Sigmoid colon (tissue), 7 donors: ENCODE measurements around the gene ENAH. TPM values are rescaled to one million over a fixed set of nuclear protein-coding genes. Genes with fewer than 3 reads are reported as not detected.
A peak's percentile ranks its signal among the peaks of the same experiment; 100 is the strongest.

Experiments
- DNase-seq: peaks from one replicate; pipeline ENCODE4 v3.0.0-alpha.2; 2019
- H3K27ac ChIP-seq, 4 donors: fragments of 200-600 bp; sonication (generic); one replicate each; pipeline ENCODE4 v1.5.1; 2016 to 2019; ENCODE audit warnings: mild to moderate bottlenecking in 1 of 4
- H3K27me3 ChIP-seq, 3 donors: fragments of 200-600 bp; sonication (generic); one replicate each; pipeline ENCODE4 v1.5.1; 2019; ENCODE audit warnings: mild to moderate bottlenecking in 1 of 3
- H3K36me3 ChIP-seq, 4 donors: fragments of 200-600 bp; sonication (generic); one replicate each; pipeline ENCODE4 v1.5.1; 2016 to 2019
- H3K4me1 ChIP-seq, 4 donors: fragments of 200-600 bp; sonication (generic); one replicate each; pipeline ENCODE4 v1.5.1; 2017 to 2019
- H3K4me3 ChIP-seq, 4 donors: fragments of 200-600 bp; sonication (generic); one replicate each; pipeline ENCODE4 v1.5.1; 2017 to 2019; ENCODE audit warnings: mild to moderate bottlenecking in 2 of 4, moderate library complexity in 1 of 4
- H3K9me3 ChIP-seq, 4 donors: fragments of 200-600 bp in 3 of 4; sonication (generic) in 3 of 4; one replicate each; pipeline versions ENCODE4 v1.5.1 to v1.6.1; 2013 to 2019
- CTCF ChIP-seq, 4 experiments: fragments of 450-650 bp in 3 of 4; fragments of 200-600 bp in 1 of 4; IDR thresholded peaks; one replicate each; pipeline ENCODE4 v1.5.1; 2016 to 2019; ENCODE audit warnings: antibody characterized with exemption in 4 of 4, mild to moderate bottlenecking in 3 of 4, moderate library complexity in 2 of 4
- EP300 ChIP-seq, 4 donors: sonication (generic); formaldehyde crosslinking; IDR thresholded peaks; one replicate each; pipeline ENCODE4 v1.6.1; 2017; ENCODE audit warnings: antibody characterized with exemption in 4 of 4
- POLR2A ChIP-seq, 2 donors: fragments of 450-650 bp; IDR thresholded peaks; one replicate each; pipeline ENCODE4 v1.6.1; 2016; ENCODE audit warnings: antibody characterized with exemption in 2 of 2, mild to moderate bottlenecking in 2 of 2, moderate library complexity in 2 of 2
- POLR2AphosphoS5 ChIP-seq, 4 donors: sonication (generic); formaldehyde crosslinking; IDR thresholded peaks; one replicate each; pipeline ENCODE4 v1.6.1; 2017; ENCODE audit warnings: antibody characterized with exemption in 4 of 4
- WGBS, 2 donors: extraction: QIAGEN DNeasy Blood & Tissue Kit; methylation state at CpG; one replicate each; pipeline ENCODE4 v1.1.7; 2013; 5-methylcytosine and 5-hydroxymethylcytosine counted together
- intact Hi-C: fragments of 100-400 bp; cut with DNase I; formaldehyde crosslinking; loops from one replicate; pipeline ENCODE4 v1.15.1; 2023
- polyA plus RNA-seq, 3 donors: library from polyadenylated mRNA; stranded (reverse); fragments of 200-250 nt; gene quantifications; one replicate each; pipeline ENCODE4 v1.2.3, GENCODE V29; 2013
- total RNA-seq, 4 donors: library from RNA; depleted of rRNA; stranded (reverse); fragments of >200 nt; gene quantifications; one replicate each; pipeline ENCODE4 v1.1.0, GENCODE V29; 2016
- donor health status: healthy with polysubstance abuse.
- donor health status: Bipolar disorder and iron deficiency.
- donor health status: healthy.

Gene ENAH
- total and polyA plus RNA-seq, 7 donors = 9.6 to 197 (median 92.2) TPM

- no peaks in the 10 kb centered on the region for H3K36me3 ChIP-seq
- H3K9me3 ChIP-seq = no peaks in the 10 kb centered on the region
- intact Hi-C loops = no loop called here
- WGBS, 2 donors = 86 to 89% methylated on average over 2 of the region's 2 CpGs
- H3K27ac ChIP-seq = no peak overlapping the region
- H3K4me3 ChIP-seq = no peak overlapping the region
- peak; percentile 32 for DNase-seq
- no peaks in the 10 kb centered on the region for H3K27me3 ChIP-seq
- TF ChIP-seq EP300 (IDR thresholded peaks at IDR 0.05) = no peak
- TF ChIP-seq POLR2AphosphoS5 (IDR thresholded peaks at IDR 0.05) = peak in 1 of 4 donors; percentile 5
- TF ChIP-seq POLR2A (IDR thresholded peaks at IDR 0.05) = no peak
- TF ChIP-seq CTCF (IDR thresholded peaks at IDR 0.05) = no peak
- peaks cover 0 to 52% (median 34%) of the 10 kb centered on the region in 4 donors for H3K4me1 ChIP-seq
These were observed 166.1 kb downstream of the ENAH start for GRCh38 chr1:225486856-225487255.

- peak; percentile 32 for DNase-seq
- intact Hi-C loops = no loop called here
- Histone ChIP-seq H3K4me3 (no peak overlapping the region), H3K27me3 (no peaks in the 10 kb centered on the region), H3K4me1 (peaks cover 0 to 60% (median 42%) of the 10 kb centered on the region in 4 donors), H3K36me3 (no peaks in the 10 kb centered on the region), H3K27ac (peak overlapping the region in 1 of 4 donors; percentile 82), H3K9me3 (no peaks in the 10 kb centered on the region)
- 94 to 95% methylated on average over 6 of the region's 6 CpGs for WGBS, 2 donors
- no peak for TF ChIP-seq POLR2A (IDR thresholded peaks at IDR 0.05)
- no peak for TF ChIP-seq POLR2AphosphoS5 (IDR thresholded peaks at IDR 0.05)
- no peak for TF ChIP-seq CTCF (IDR thresholded peaks at IDR 0.05)
- TF ChIP-seq EP300 (IDR thresholded peaks at IDR 0.05) = no peak
These were observed 166.9 kb downstream of the ENAH start for GRCh38 chr1:225485991-225486530.

GRCh38 chr1:225485226-225485625, 167.7 kb downstream of the ENAH start:
- Histone ChIP-seq H3K27ac (peak overlapping the region in 3 of 4 donors; percentile 61 to 82 (median 68)), H3K4me1 (peaks cover 0 to 64% (median 43%) of the 10 kb centered on the region in 4 donors), H3K27me3 (no peaks in the 10 kb centered on the region), H3K9me3 (no peaks in the 10 kb centered on the region), H3K36me3 (no peaks in the 10 kb centered on the region), H3K4me3 (no peak overlapping the region)
- intact Hi-C loops = no loop called here
- 83 to 96% methylated on average over 3 of the region's 3 CpGs for WGBS, 2 donors
- peak; percentile 44 for DNase-seq
- TF ChIP-seq POLR2A (IDR thresholded peaks at IDR 0.05) = no peak
- TF ChIP-seq EP300 (IDR thresholded peaks at IDR 0.05) = no peak
- no peak for TF ChIP-seq POLR2AphosphoS5 (IDR thresholded peaks at IDR 0.05)
- TF ChIP-seq CTCF (IDR thresholded peaks at IDR 0.05) = no peak

DNA sequence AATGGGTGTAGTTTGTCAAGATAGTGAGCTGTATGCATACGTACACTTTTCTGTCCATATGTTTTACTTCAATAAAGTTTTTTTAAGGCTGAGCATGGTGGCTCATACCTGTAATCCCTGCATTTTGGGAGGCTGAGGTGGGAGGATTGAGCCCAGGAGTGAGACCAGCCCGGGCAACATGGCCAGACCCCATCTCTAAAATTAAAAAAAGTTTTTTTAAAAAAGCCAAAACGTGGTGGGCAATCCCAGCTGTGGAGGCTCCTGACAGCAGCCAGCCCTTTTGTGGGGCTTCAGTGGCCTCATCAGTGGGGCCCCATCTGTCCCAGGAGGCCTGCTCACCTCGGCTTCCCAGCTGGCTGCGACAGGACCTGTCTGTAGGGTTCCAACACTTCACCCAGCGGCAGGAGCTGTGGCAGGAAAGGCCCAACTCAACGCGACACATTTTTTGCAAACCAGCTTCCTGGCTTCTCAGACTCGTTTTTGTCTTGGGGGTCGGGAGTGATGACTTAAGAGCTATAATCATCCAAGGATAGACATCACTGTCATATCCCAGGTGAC, 168.2 kb downstream of the ENAH start:
- DNase-seq = peak; percentile 57
- WGBS, 2 donors = 69 to 87% methylated on average over 10 of the region's 10 CpGs
- Histone ChIP-seq H3K9me3 (no peaks in the 10 kb centered on the region), H3K4me1 (peaks cover 0 to 62% (median 43%) of the 10 kb centered on the region in 4 donors), H3K4me3 (peak overlapping the region in 1 of 4 donors; percentile 24), H3K27me3 (no peaks in the 10 kb centered on the region), H3K27ac (peak overlapping the region; percentile 61 to 82 (median 66)), H3K36me3 (no peaks in the 10 kb centered on the region)
- TF ChIP-seq CTCF (IDR thresholded peaks at IDR 0.05) = no peak
- no peak for TF ChIP-seq EP300 (IDR thresholded peaks at IDR 0.05)
- no peak for TF ChIP-seq POLR2AphosphoS5 (IDR thresholded peaks at IDR 0.05)
- TF ChIP-seq POLR2A (IDR thresholded peaks at IDR 0.05) = no peak
- intact Hi-C loops = no loop called here
